ENCODE results near the gene KCNMB3. TPM values are rescaled to one million over a fixed set of nuclear protein-coding genes. Genes with fewer than 3 reads are reported as not detected.

KCNMB3 gene
- polyA plus RNA-seq, 2 of the 4 experiments (the other 2 are of a cell fraction), result 1.3 to 2.8 TPM

DNA sequence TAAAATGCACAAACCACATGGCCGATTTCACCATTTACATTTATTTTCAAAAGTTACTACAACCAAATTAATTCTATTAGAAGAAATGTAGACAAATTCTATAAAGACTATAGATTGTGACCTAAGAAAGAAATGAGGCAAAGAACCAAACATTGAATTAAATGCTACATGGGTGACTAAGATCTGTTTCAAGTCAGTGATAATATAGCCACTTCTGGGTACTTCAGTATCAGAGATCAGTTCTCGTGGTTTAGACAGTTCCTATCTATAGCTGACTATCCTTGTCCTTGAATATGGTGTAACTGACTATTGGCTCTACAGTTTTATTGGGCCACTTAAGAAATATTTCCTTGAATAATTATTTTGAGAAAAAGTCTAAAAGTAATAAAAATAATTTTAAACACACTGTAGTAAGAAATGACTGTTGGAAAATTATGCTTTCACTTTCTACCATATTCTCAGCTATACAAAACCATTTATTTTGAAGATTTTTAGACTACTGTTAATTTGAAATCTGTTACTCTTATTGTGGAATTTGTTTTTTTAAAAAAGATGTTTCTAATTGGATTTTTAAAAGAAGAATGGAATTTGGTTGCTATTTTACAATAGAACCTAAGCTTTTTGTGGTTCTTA, 14.1 kb downstream of the KCNMB3 start:
- no peak overlapping the region for H3K27ac ChIP-seq
- ATAC-seq (no peak), FAIRE-seq (no peak), DNase-seq (ENCODE audit: low read depth in 1 of 2, low spot score in 1 of 2) (no peak)
- WGBS (ENCODE audit: missing lambda C conversion rate), result 92% methylated on average over 2 of the region's 2 CpGs
- no peaks in the 10 kb centered on the region for H3K4me1 ChIP-seq
- H3K4me2 ChIP-seq, result no peak overlapping the region
- TF ChIP-seq TP53 (CRISPR knock-in tag; IDR thresholded peaks at IDR 0.05) (no peak), NR3C1 (IDR thresholded peaks at IDR 0.05) (no peak), GATA3 (IDR thresholded peaks at IDR 0.05; ENCODE audit: borderline replicate concordance) (no peak), KDM5A (IDR thresholded peaks at IDR 0.05) (no peak), NPAS2 (CRISPR knock-in tag; IDR thresholded peaks at IDR 0.05; ENCODE audit: borderline replicate concordance) (no peak), CBX8 (IDR thresholded peaks at IDR 0.05) (no peak)
- TF ChIP-seq, protein P1, sequence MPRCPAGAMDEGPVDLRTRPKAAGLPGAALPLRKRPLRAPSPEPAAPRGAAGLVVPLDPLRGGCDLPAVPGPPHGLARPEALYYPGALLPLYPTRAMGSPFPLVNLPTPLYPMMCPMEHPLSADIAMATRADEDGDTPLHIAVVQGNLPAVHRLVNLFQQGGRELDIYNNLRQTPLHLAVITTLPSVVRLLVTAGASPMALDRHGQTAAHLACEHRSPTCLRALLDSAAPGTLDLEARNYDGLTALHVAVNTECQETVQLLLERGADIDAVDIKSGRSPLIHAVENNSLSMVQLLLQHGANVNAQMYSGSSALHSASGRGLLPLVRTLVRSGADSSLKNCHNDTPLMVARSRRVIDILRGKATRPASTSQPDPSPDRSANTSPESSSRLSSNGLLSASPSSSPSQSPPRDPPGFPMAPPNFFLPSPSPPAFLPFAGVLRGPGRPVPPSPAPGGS (IDR thresholded peaks at IDR 0.05), result no peak
- H3K4me3 ChIP-seq, result no peak overlapping the region
- CTCF ChIA-PET, result no interaction called here
- POLR2A ChIA-PET, result no interaction called here
- no peaks in the 10 kb centered on the region for H3K9me3 ChIP-seq

DNA sequence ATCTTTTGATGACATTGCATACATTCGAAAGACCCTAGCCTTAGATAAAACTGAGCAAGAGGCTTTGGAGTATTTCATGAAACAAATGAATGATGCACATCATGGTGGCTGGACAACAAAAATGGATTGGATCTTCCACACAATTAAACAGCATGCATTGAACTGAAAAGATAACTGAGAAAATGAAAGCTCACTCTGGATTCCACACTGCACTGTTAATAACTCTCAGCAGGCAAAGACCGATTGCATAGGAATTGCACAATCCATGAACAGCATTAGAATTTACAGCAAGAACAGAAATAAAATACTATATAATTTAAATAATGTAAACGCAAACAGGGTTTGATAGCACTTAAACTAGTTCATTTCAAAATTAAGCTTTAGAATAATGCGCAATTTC, 16.7 kb downstream of the KCNMB3 start:
- 89% methylated on average over 4 of the region's 4 CpGs for WGBS (ENCODE audit: missing lambda C conversion rate)
- CTCF ChIA-PET, result interaction anchor here (0.6 kb wide), 1 partner anchor 29 kb away, joined by 3 read pairs; no protein-coding TSS in a partner anchor

DNA sequence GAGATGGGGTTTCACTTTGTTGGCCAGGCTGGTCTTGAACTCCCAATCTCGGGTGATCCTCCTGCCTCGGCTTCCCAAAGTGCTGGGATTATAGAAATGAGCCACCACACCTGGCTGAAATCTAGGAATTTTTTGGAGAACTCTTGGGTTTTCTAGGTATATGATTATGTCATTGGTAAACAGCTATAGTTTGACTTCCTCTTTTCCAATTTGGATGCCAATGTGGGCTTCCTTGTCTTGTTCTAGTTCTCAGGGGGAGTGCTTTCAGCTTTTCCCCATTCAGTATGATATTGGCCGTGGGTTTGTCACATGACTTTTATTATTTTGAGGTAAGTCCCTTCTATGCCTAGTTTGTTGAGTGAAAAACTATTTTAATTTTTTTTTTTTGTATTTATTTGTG, 17.9 kb downstream of the KCNMB3 start:
- no peaks in the 10 kb centered on the region for H3K9me3 ChIP-seq
- no peak overlapping the region for H3K4me3 ChIP-seq
- ATAC-seq (no peak), FAIRE-seq (no peak), DNase-seq (ENCODE audit: low read depth in 1 of 2, low spot score in 1 of 2) (no peak)
- 98% methylated on average over 3 of the region's 3 CpGs for WGBS (ENCODE audit: missing lambda C conversion rate)
- CTCF ChIA-PET, result no interaction called here
- TF ChIP-seq MYC (IDR thresholded peaks at IDR 0.05; ENCODE audit: borderline replicate concordance, low read length) (no peak), RFX5 (IDR thresholded peaks at IDR 0.05) (no peak), ZFP36 (IDR thresholded peaks at IDR 0.05; ENCODE audit: borderline replicate concordance, partially characterized antibody) (no peak), CBX8 (IDR thresholded peaks at IDR 0.05) (no peak), ZNF302 (CRISPR knock-in tag; IDR thresholded peaks at IDR 0.05) (no peak), ZSCAN20 (CRISPR knock-in tag; IDR thresholded peaks at IDR 0.05) (no peak), EHF (CRISPR knock-in tag; IDR thresholded peaks at IDR 0.05) (no peak), EP300 (IDR thresholded peaks at IDR 0.05) (no peak), HEYL (CRISPR knock-in tag; IDR thresholded peaks at IDR 0.05) (no peak), RNF2 (IDR thresholded peaks at IDR 0.05; ENCODE audit: borderline replicate concordance, low read depth) (no peak), CHD4 (IDR thresholded peaks at IDR 0.05; ENCODE audit: borderline replicate concordance) (no peak), RARB (CRISPR knock-in tag; IDR thresholded peaks at IDR 0.05) (no peak), MAFK (IDR thresholded peaks at IDR 0.05; ENCODE audit: partially characterized antibody) (no peak), NR3C1 (IDR thresholded peaks at IDR 0.05) (no peak), SREBF2 (IDR thresholded peaks at IDR 0.05) (no peak)
- TF ChIP-seq, protein P1 (IDR thresholded peaks at IDR 0.05), result no peak
- POLR2A ChIA-PET, result no interaction called here
- H3K4me2 ChIP-seq, result no peak overlapping the region
- no peak overlapping the region for H3K27ac ChIP-seq
- H3K4me1 ChIP-seq, result no peaks in the 10 kb centered on the region

More for the DNA sequence above, 16.7 kb downstream of the KCNMB3 start:
- DNase-seq (ENCODE audit: low read depth in 1 of 2, low spot score in 1 of 2) (no peak), FAIRE-seq (no peak), ATAC-seq (no peak)
- POLR2A ChIA-PET, result no interaction called here
- Histone ChIP-seq H3K9me3 (no peaks in the 10 kb centered on the region), H3K4me2 (no peak overlapping the region), H3K27ac (no peak overlapping the region), H3K4me1 (no peaks in the 10 kb centered on the region), H3K4me3 (no peak overlapping the region)
- TF ChIP-seq RAD21 (conservative IDR thresholded peaks at IDR 0.05 in 1 of 2, IDR thresholded peaks at IDR 0.05 in 1 of 2) (no peak), CEBPB (IDR thresholded peaks at IDR 0.05) (peak in 1 of 2 experiments; percentile 21; a peak in 1 of 4 replicates)

All from A549 (cell line).